Measurements from ENCODE around the gene PTPRN2. TPM values are rescaled to one million over a fixed set of nuclear protein-coding genes. Genes with fewer than 3 reads are reported as not detected.
A peak's percentile ranks its signal among the peaks of the same experiment; 100 is the strongest.
"Not testable (repeated sequence)": the region's sequence is repeated elsewhere in the genome, so short reads cannot be mapped to it uniquely, and the experiment has no call there.

The PTPRN2 gene
- total RNA-seq, 2 donors from 2014 or later = 30.3 to 40.7 TPM

GRCh38 chr7:158257516-158258410 is 329.9 kb downstream of the PTPRN2 start:
- ATAC-seq (no peak), DNase-seq (peak in 1 of 2 donors; percentile 21)
- intact Hi-C loops (cut with DNase I, micrococcal nuclease) = no loop called here

GRCh38 chr7:158257001-158257400 is 330.6 kb downstream of the PTPRN2 start:
- ATAC-seq (no peak), DNase-seq (peak in 1 of 2 donors; percentile 4)
- intact Hi-C loops (cut with DNase I, micrococcal nuclease) = no loop called here

GRCh38 chr7:158256091-158256816 is 331.4 kb downstream of the PTPRN2 start:
- intact Hi-C loops (cut with DNase I, micrococcal nuclease) = no loop called here
- DNase-seq (peak; percentile 3 to 19), ATAC-seq (no peak)

- ATAC-seq (no peak), DNase-seq (no peak)
- intact Hi-C loops (cut with DNase I, micrococcal nuclease) = no loop called here
Observed at GRCh38 chr7:158255558-158255957, 332.1 kb downstream of the PTPRN2 start.

GRCh38 chr7:158255156-158255555 is 332.5 kb downstream of the PTPRN2 start:
- DNase-seq = peak; percentile 0 to 6

GRCh38 chr7:158253670-158254045 is 334.0 kb downstream of the PTPRN2 start:
- ATAC-seq; intact Hi-C loops (cut with DNase I, micrococcal nuclease): not testable (repeated sequence)

More at GRCh38 chr7:158255156-158255555, 332.5 kb downstream of the PTPRN2 start:
- ATAC-seq = no peak
- intact Hi-C loops (cut with DNase I, micrococcal nuclease) = no loop called here

GRCh38 chr7:158252837-158253669 is 334.6 kb downstream of the PTPRN2 start:
- ATAC-seq (peak; percentile 25), DNase-seq (peak in 1 of 2 donors; percentile 12)
- intact Hi-C loops (cut with DNase I, micrococcal nuclease) = no loop called here

More at GRCh38 chr7:158253670-158254045, 334.0 kb downstream of the PTPRN2 start:
- DNase-seq = not testable (repeated sequence)

GRCh38 chr7:158252081-158252836 is 335.4 kb downstream of the PTPRN2 start:
- DNase-seq = no peak
- intact Hi-C loops (cut with DNase I, micrococcal nuclease) = no loop called here

GRCh38 chr7:158251061-158251965 is 336.3 kb downstream of the PTPRN2 start:
- intact Hi-C loops (cut with DNase I, micrococcal nuclease) = no loop called here
- DNase-seq (no peak), ATAC-seq (no peak)

More at GRCh38 chr7:158252081-158252836, 335.4 kb downstream of the PTPRN2 start:
- no peak for ATAC-seq

- ATAC-seq (no peak), DNase-seq (no peak)
- intact Hi-C loops (cut with DNase I, micrococcal nuclease) = no loop called here
Observed at GRCh38 chr7:158249692-158250091, 337.9 kb downstream of the PTPRN2 start.

- no peak for ATAC-seq
- intact Hi-C loops (cut with DNase I, micrococcal nuclease) = no loop called here
Observed at GRCh38 chr7:158248816-158249215, 338.8 kb downstream of the PTPRN2 start.

GRCh38 chr7:158247758-158248487 is 339.7 kb downstream of the PTPRN2 start:
- DNase-seq = no peak
- ATAC-seq = no peak
- intact Hi-C loops (cut with DNase I, micrococcal nuclease) = no loop called here

More at GRCh38 chr7:158248816-158249215, 338.8 kb downstream of the PTPRN2 start:
- DNase-seq = no peak

GRCh38 chr7:158246960-158247673 is 340.5 kb downstream of the PTPRN2 start:
- DNase-seq = no peak
- ATAC-seq = no peak

GRCh38 chr7:158246272-158246959 is 341.2 kb downstream of the PTPRN2 start:
- DNase-seq = no peak
- intact Hi-C loops (cut with DNase I, micrococcal nuclease) = no loop called here

More at GRCh38 chr7:158246960-158247673, 340.5 kb downstream of the PTPRN2 start:
- intact Hi-C loops (cut with DNase I, micrococcal nuclease) = no loop called here

GRCh38 chr7:158245724-158246041 is 341.9 kb downstream of the PTPRN2 start:
- intact Hi-C loops (cut with DNase I, micrococcal nuclease) = no loop called here
- ATAC-seq (no peak), DNase-seq (no peak)

More at GRCh38 chr7:158246272-158246959, 341.2 kb downstream of the PTPRN2 start:
- ATAC-seq = no peak
